Loucy (cell line): Measurements from ENCODE around the gene ITM2B.
A peak's percentile ranks its signal among the peaks of the same experiment; 100 is the strongest.

Source experiments
- H2AFZ ChIP-seq: fragments of 200-600 bp; sonication (generic); 2 replicates; pipeline ENCODE4 v1.6.0; 2016; ENCODE audit warnings: antibody characterized with exemption, mild to moderate bottlenecking, low read length, moderate library complexity
- H3F3A ChIP-seq: fragments of 200-600 bp; 2 replicates; pipeline ENCODE4 v1.6.0; 2016; ENCODE audit warnings: antibody characterized with exemption, low read depth, mild to moderate bottlenecking
- H3K27me3 ChIP-seq: fragments of 200-600 bp; sonication (generic); 2 replicates; pipeline ENCODE4 v1.6.1; 2014; ENCODE audit warnings: low read length, mild to moderate bottlenecking; ENCODE audit not compliant: insufficient read depth, poor library complexity, severe bottlenecking
- H3K36me3 ChIP-seq: fragments of 200-600 bp; sonication (generic); 2 replicates; pipeline ENCODE4 v1.6.1; 2016; ENCODE audit warnings: low read length; ENCODE audit not compliant: insufficient read depth
- H3K4me1 ChIP-seq: fragments of 200-600 bp; sonication (generic); 2 replicates; pipeline ENCODE4 v1.5.1; 2014; ENCODE audit warnings: low read length, mild to moderate bottlenecking; ENCODE audit not compliant: insufficient read depth, poor library complexity, severe bottlenecking
- H3K4me2 ChIP-seq: fragments of 200-600 bp; sonication (generic); 2 replicates; pipeline ENCODE4 v1.6.0; 2014; ENCODE audit warnings: antibody characterized with exemption, low read length, low read depth, mild to moderate bottlenecking; ENCODE audit not compliant: poor library complexity, severe bottlenecking
- H3K4me3 ChIP-seq: fragments of 200-600 bp; sonication (generic); 2 replicates; pipeline ENCODE4 v1.5.1; 2014; ENCODE audit warnings: low read length, mild to moderate bottlenecking, mixed read lengths; ENCODE audit not compliant: poor library complexity, severe bottlenecking
- H3K79me2 ChIP-seq: fragments of 200-600 bp; sonication (generic); 2 replicates; pipeline ENCODE4 v1.6.1; 2014; ENCODE audit warnings: low read length; ENCODE audit not compliant: insufficient read depth
- H3K9ac ChIP-seq: fragments of 200-600 bp; sonication (generic); 2 replicates; pipeline ENCODE4 v1.6.0; 2014; ENCODE audit warnings: mild to moderate bottlenecking, low read depth, low read length, moderate library complexity; ENCODE audit not compliant: poor library complexity, severe bottlenecking
- H3K9me2 ChIP-seq: fragments of 200-600 bp; sonication (generic); replicated peaks from 2 replicates; pipeline ENCODE4 v1.6.1; 2016; ENCODE audit warnings: low read depth, low read length, mixed read lengths
- H3K9me3 ChIP-seq: fragments of 200-600 bp; sonication (generic); 2 replicates; pipeline ENCODE4 v1.6.1; 2014; ENCODE audit warnings: mild to moderate bottlenecking, antibody characterized with exemption, low read length, low read depth; ENCODE audit not compliant: insufficient read depth
- H4K20me1 ChIP-seq: fragments of 200-600 bp; sonication (generic); 2 replicates; pipeline ENCODE4 v1.6.0; 2014; ENCODE audit warnings: antibody characterized with exemption, low read length, mild to moderate bottlenecking; ENCODE audit not compliant: insufficient read depth, poor library complexity, severe bottlenecking
- CTCF ChIP-seq: fragments of 200-600 bp; sonication (generic); conservative IDR thresholded peaks from 2 replicates; pipeline ENCODE4 v1.5.1; 2014; ENCODE audit warnings: mild to moderate bottlenecking, antibody characterized with exemption, low read length
- EZH2phosphoT487 ChIP-seq: fragments of 200-600 bp; IDR thresholded peaks from 2 replicates; pipeline ENCODE4 v1.6.1; 2018; ENCODE audit warnings: antibody characterized with exemption, mild to moderate bottlenecking, moderate library complexity, borderline replicate concordance

The ITM2B gene

GRCh38 chr13:48233889-48234488 lies 983 bp downstream of the ITM2B start:
- H3K27me3 ChIP-seq: no peaks in the 10 kb centered on the region
- H3F3A ChIP-seq: no peaks in the 10 kb centered on the region; the same call in 1 of the 2 replicates
- no peaks in the 10 kb centered on the region for H3K9me3 ChIP-seq
- H3K4me3 ChIP-seq: peak overlapping the region; percentile 99
- TF ChIP-seq EZH2phosphoT487: no peak
- TF ChIP-seq CTCF: no peak
- peaks cover 58% of the 10 kb centered on the region for H3K4me1 ChIP-seq
- H2AFZ ChIP-seq: peak overlapping the region; percentile 94
- H3K4me2 ChIP-seq: peak overlapping the region; percentile 92
- peaks cover 62% of the 10 kb centered on the region for H3K79me2 ChIP-seq
- H4K20me1 ChIP-seq: peaks cover 51% of the 10 kb centered on the region
- peak overlapping the region; percentile 97 for H3K9ac ChIP-seq
- H3K36me3 ChIP-seq: no peaks in the 10 kb centered on the region
- H3K9me2 ChIP-seq: no peaks in the 10 kb centered on the region

GRCh38 chr13:48234566-48235340 lies 1.7 kb downstream of the ITM2B start:
- Histone ChIP-seq H4K20me1 (peaks cover 51% of the 10 kb centered on the region), H3F3A (no peaks in the 10 kb centered on the region; the same call in 1 of the 2 replicates), H3K4me1 (peaks cover 61% of the 10 kb centered on the region), H3K9me3 (no peaks in the 10 kb centered on the region), H3K79me2 (peaks cover 70% of the 10 kb centered on the region), H2AFZ (no peak overlapping the region), H3K4me2 (peak overlapping the region; percentile 92), H3K9me2 (no peaks in the 10 kb centered on the region), H3K27me3 (no peaks in the 10 kb centered on the region), H3K36me3 (no peaks in the 10 kb centered on the region), H3K9ac (peak overlapping the region; percentile 97), H3K4me3 (peak overlapping the region; percentile 99)
- no peak for TF ChIP-seq CTCF
- no peak for TF ChIP-seq EZH2phosphoT487

GRCh38 chr13:48235341-48236135 lies 2.5 kb downstream of the ITM2B start:
- H3K4me3 ChIP-seq: peak overlapping the region; percentile 99

More at GRCh38 chr13:48235341-48236135, 2.5 kb downstream of the ITM2B start:
- no peak overlapping the region for H2AFZ ChIP-seq
- no peaks in the 10 kb centered on the region for H3K9me3 ChIP-seq
- TF ChIP-seq CTCF: no peak
- TF ChIP-seq EZH2phosphoT487: no peak
- peaks cover 51% of the 10 kb centered on the region for H4K20me1 ChIP-seq
- no peaks in the 10 kb centered on the region; the same call in 1 of the 2 replicates for H3F3A ChIP-seq
- peaks cover 78% of the 10 kb centered on the region for H3K79me2 ChIP-seq
- peak overlapping the region; percentile 97 for H3K9ac ChIP-seq
- H3K4me2 ChIP-seq: peak overlapping the region; percentile 92
- no peaks in the 10 kb centered on the region for H3K36me3 ChIP-seq
- no peaks in the 10 kb centered on the region for H3K9me2 ChIP-seq
- no peaks in the 10 kb centered on the region for H3K27me3 ChIP-seq
- peaks cover 63% of the 10 kb centered on the region for H3K4me1 ChIP-seq
